ENCODE data around the gene IFNK.

Gene IFNK

GRCh38 chr9:27573634-27574590 is 49.8 kb downstream of the IFNK start:
- peak; percentile 95 to 97 for DNase-seq (ENCODE audit: low read depth in 2 of 2)

All from stimulated activated CD4-positive, alpha-beta T cell treated with anti-CD3 and anti-CD28 coated beads, Interleukin-15, amount 100 ng/mL, for 48 hours (primary cell).